ENCODE measurements around the gene RASGEF1C.

The RASGEF1C gene

GRCh38 chr5:180119031-180119902 lies 89.7 kb downstream of the RASGEF1C start:
- DNase-seq (ENCODE audit: low read depth), result no peak

- DNase-seq (ENCODE audit: low read depth), result no peak
Measured at GRCh38 chr5:180118391-180118791, 90.6 kb downstream of the RASGEF1C start.

DNA sequence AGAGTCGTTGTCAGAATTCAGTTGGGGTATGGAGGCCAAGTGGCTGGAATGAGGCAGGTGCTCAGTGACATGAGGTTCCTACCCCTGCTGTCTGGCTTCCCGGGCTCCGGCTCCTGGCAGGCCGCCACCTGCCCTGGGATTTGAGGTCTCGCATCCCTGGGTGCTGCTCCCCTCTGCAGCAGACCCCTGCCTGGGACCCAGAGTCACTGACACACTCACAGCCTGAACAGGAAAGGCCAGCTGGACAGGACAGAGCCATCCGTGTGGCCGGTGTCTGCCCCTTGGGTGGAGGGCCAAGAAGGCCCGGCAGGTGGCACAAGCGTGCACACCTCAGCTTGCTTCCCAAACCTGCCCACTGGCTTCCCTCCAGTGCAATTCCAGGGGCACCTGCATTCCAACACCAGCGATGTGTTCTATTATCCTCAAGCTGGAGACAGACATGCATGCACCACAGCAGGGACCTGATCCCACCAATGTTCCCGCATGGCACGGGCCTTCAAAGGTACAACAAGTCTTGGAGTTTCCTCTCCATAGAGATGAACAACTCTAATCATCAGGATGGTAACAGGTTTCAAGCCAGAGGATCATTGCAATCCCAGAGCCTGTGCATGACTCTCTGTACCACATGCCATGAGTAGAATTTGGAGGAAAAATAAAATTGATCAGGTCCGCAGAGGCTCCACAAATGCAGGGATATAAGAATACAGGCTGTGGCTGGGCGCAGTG lies 91.8 kb downstream of the RASGEF1C start:
- no peak for DNase-seq (ENCODE audit: low read depth)

DNA sequence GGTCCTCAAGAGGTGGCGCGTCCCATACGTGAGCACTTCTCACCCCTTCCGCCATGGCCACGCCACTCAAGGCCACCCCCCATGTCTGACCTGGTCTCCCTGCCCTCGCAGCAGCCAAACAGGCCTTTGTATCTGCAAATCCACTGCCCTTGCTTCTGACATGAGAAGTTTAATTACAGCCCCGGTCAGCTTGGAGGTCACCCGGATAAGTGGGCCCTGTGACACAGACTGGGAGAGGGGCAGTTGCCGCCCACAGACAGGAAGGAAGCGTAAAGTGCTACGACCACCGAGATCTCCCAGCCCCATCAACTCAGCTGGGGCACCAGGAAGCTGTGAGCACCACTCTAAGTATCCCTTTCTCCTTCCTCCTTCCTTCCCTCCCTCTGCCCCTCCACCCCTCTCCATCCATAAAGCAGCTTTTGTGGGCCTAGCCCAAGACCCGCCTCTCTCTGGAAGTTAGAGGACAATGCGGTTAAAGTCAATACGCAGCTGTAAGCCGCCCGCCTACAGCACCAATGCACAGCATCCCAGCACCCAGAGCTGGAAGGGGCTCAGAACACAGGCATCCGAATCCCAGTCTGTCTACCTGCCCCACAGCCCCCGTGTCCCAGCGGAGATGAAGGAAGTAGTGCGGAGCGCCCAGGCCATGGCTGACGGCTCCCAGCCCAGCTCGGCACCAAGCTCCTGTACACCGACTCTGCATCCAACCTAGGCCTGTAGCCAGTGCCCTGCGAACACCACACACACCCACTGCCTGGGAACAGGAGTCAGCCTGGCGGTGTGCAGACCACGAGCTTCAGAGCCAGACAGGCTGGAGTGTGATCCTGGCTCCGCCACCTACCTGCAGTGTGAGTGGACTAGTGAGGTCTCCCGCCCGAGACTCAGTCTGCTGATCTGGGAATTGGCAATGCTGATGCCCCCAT lies 92.7 kb downstream of the RASGEF1C start:
- DNase-seq (ENCODE audit: low read depth), result no peak

DNA sequence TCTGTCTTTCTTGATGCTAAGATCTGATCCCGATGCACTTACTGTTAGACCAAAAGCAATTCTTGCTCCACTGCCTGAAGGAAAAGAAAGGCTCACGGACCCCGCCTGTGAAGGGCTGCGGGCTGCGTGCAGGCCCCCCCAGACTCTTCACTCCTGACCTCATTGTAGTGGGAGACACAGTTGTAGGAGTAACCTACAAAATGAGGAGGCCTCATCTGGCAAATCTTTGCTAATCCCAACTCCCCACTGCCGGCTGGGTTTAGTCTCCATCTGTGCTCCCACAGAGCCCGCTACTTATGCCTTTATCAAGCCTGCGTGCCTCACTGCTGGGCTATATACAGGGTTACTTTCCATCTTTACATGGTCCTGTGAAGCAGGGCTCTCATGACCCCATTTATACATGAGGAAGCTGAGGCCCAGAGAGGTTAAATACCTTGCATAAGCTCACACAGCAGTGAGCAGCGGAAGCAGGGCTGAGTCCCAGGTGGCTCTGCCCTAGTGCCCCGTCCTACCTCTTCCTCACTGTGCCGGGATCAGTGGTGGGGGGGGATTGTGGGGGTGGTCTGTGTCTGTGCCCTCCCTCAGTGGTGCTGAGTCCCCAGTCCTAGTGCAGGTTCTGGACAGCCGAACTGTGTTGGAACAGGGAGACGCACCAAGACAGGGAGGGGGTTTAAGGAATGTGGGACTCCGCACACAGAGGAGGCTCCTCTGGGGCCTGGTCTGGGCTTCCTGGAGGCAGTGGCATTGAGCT lies 93.5 kb downstream of the RASGEF1C start:
- DNase-seq (ENCODE audit: low read depth), result no peak

DNA sequence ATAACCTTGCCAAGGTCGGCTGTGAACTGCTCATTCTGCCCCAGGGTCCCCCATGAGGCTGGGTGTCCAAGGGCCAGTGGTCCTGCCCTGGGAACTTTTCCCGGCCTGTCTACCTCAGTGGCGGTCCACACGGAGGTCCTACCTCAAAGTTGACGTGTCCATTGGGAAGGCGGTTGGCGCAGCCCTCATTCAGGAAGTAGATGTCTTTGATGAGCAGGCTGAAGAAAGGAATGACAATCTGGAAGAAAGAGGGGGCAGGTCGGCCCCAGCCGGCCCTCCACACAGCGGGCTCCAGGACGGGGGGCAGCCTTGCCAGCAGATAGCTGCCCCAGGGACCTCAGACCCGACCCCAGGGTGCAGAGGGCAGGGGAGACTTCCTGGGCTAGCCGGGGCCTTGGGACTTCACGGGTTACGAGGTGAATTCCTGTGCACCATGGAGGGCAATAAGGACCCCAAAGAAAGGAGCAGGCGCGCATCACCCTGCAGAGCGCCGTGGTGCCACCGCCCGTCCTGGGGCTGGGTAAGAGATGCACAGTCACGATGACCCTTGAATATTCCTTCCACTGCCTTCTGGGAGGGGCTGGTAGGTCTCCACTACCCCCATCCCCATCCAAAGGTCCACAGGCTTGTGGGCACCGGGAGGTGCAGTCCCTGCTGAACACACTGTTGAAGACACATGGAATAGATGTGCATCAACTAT lies 94.6 kb downstream of the RASGEF1C start:
- DNase-seq (ENCODE audit: low read depth), result no peak

- DNase-seq (ENCODE audit: low read depth), result no peak
Measured at GRCh38 chr5:180113660-180114303, 95.2 kb downstream of the RASGEF1C start.

DNA sequence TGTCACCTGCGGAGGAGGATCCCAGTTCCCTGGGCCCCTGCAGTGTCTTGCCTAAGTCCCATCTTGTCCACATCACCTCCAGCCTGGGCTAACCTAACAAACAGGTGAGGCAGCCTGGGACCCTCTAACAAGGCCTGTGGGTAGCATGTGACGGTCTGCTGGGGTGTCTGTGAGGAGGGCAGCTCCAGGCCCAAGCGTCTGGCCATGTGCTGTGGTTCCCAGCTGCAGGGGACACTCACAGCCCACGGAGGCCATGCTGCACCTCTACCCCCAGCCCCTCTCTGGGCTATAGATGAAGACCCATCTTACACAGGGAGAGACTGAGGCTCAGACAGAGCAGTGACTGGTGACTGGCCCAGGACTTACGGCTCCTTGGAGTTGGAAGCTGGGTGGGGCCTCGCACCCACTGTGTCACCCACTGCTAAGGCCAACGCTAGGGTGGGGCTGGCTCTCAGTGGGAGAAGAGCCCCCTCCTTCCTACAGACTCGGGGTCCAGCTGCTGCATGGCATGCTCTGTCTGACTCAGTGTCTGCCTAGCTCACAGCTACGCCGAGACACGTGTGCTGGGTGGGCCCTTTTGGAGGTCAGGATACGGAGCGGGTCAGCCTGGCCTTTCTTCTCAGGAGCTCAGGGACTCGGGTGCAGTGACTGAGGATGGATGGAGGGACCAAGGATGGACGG lies 96.7 kb downstream of the RASGEF1C start:
- no peak for DNase-seq (ENCODE audit: low read depth)

DNA sequence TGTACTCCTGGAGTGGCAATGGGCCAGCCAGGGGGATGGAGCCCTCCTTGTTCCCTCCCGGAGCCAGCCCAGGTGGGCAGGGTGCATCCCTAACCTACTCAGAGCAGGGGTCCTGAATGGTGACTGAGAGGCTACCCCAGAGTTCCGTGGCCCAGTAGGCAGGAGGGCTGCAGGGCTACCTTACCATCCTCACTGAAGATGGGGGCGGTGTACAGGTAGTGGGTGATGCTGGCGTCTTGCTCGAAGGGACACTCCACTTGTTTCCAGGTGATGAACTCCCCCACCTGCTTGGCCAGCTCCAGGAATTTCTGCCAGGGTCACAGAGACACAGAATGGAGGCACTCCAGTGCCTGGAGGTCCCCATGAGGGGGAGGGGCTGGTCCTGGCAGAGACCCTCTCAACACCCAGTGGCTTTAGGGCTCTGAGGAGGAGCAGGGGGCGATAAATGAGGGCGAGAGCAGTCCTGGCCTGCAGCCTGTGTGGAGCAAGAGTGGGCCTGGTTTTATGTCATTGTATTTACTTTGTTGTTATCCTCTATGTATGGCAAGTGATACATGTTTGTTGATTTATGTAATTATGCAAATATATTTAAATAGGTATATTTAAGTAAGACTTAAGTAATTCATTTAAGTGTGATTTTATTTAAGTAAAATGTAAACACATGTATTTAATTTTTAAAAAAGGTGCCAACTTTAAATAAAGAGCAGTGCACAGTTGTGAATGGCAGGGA lies 97.6 kb downstream of the RASGEF1C start:
- DNase-seq (ENCODE audit: low read depth), result no peak

DNA sequence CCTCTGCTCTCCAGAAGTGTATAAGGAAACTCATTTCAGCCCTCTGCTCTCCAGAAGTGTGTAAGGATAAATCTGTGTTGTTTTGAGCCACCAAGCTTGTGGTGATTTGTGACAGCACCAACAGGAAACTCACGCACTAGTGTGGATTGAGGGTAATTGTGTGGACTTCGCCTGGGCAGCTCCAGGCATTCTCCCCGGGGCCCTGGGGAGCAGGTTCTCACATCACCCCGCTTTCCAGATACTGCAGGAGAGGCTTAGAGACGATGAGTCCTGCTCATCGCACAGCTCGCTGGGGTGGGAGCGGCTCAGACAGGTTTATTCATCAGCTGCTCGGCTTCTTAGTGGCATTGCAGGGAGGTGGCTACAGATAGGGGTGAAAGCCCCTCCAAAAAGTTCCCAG lies 99.1 kb downstream of the RASGEF1C start:
- no peak for DNase-seq (ENCODE audit: low read depth)

GRCh38 chr5:180107005-180107404 lies 102.0 kb downstream of the RASGEF1C start:
- no peak for DNase-seq (ENCODE audit: low read depth)

DNA sequence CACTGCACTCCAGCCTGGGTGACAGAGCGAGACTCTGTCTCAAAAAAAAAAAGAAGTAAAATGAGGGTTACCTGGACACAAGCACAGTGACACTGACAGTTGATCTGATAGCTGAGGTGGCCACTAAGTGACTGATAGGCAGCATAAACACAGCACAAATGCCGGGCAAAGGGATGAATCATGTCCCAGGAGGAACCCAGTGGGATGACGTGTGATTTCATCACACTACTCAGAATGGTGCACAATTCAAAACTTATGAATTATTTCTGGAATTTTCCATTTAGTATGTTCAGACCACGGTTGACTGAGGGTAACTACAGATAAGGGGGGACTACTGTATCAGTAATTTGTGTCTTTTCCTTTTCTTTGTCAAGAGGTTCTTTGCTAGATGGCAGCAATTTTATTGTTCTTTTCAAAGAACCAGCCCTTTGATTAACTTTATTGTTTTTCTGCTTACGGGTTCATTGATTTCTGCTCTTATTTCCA lies 103.1 kb downstream of the RASGEF1C start:
- no peak for DNase-seq (ENCODE audit: low read depth)

DNA sequence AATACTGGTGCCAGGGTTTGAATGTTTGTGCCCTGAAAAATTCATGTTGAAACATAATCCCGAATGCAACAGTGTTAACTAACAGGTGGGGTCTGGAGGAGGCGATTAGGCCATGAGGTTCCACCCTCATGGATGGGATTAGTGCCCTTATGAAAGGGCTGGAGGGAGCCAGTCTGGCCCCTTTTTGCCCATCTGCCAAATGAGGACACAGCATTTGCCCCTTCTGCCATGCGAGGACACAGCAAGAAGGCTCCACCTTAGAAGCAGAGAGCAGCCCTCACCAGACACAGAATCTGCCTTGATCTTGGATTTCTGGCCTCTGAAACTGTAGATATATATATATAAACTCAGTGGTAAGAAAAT lies 104.9 kb downstream of the RASGEF1C start:
- DNase-seq (ENCODE audit: low read depth), result no peak

- DNase-seq (ENCODE audit: low read depth), result no peak
Measured at GRCh38 chr5:180103487-180104167, 105.4 kb downstream of the RASGEF1C start.

DNA sequence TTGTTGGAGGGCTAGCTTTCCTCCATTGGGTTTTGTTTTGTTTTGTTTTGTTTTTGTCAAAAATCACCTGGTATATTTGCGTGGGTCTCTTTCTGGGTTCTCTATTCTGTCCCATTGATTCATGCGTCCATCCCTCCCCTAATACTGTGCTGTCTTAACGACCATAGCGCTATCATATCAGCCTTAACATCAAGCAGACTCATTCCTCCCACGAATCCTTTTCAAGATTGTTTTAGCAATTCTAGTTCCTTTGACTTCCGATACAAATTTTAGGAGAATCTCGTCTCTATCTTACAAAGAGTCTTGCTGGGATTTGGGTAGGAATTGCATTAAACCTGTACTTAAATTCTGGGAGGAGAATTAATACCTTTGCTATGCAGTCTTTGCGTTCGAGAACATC lies 106.4 kb downstream of the RASGEF1C start:
- DNase-seq (ENCODE audit: low read depth), result no peak

GRCh38 chr5:180101451-180102105 lies 107.4 kb downstream of the RASGEF1C start:
- DNase-seq (ENCODE audit: low read depth), result no peak

DNA sequence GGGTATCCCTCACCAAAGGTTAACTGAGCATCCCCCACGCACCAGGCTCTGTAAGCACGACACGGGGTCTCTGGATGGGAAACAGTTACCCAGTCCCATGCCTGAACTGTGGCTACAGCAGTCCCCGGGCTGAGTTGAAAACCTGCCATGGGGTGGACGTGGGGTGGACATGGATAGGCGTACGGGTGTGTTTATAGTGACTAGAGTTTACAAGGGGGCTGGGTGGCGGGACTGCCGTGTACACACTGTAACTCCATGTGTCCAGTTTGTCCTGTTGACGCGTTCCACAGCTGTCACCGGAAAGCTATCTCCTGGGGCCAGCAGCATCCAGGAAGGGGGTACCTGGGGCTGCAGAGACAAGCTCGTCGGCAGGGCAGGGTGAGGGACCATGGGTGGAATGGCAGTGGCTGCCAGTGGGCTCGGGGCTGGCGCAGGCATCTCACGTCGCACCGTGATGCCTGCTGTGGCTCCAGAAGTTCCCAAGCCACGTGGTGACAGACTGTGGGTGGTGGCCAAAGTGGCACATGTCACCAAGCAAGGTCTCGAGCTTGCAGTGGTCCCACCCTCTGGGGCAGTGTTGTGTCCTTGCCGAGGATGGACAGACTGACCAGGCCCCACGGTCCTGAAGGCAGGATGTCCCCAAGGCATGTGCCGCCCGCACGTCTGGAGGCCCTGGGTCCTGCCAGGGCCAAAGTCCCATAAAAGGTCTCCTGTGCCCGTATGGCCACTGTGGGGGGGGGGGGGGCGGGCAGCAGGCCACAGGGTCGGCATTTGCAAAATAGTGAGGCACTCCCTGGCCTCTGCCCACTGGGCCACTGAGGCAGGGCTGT lies 108.2 kb downstream of the RASGEF1C start:
- DNase-seq (ENCODE audit: low read depth), result no peak

All from EH (cell line).